HG02938 (cell line): ENCODE data around the gene CELF2.

Source experiments
- ATAC-seq: cut with Tn5 transposase; IDR thresholded peaks from one replicate; pipeline ENCODE4 v1.9.1; 2021; ENCODE audit warnings: mild to moderate bottlenecking, moderate library complexity; ENCODE audit not compliant: unreplicated experiment

CELF2 gene

GRCh38 chr10:11152801-11153200 is 135.1 kb downstream of the CELF2 start:
- no peak for ATAC-seq

- ATAC-seq = no peak
Measured at GRCh38 chr10:11153245-11153644, 135.6 kb downstream of the CELF2 start.

- no peak for ATAC-seq
Measured at GRCh38 chr10:11153766-11154165, 136.1 kb downstream of the CELF2 start.

- ATAC-seq = no peak
Measured at GRCh38 chr10:11154333-11154732, 136.7 kb downstream of the CELF2 start.

GRCh38 chr10:11154849-11155498 is 137.3 kb downstream of the CELF2 start:
- no peak for ATAC-seq

- no peak for ATAC-seq
Measured at GRCh38 chr10:11156480-11156879, 138.8 kb downstream of the CELF2 start.

- ATAC-seq = no peak
Measured at GRCh38 chr10:11157292-11158076, 139.8 kb downstream of the CELF2 start.

- no peak for ATAC-seq
Measured at GRCh38 chr10:11158080-11158479, 140.4 kb downstream of the CELF2 start.

- no peak for ATAC-seq
Measured at GRCh38 chr10:11159543-11160215, 142.0 kb downstream of the CELF2 start.

- no peak for ATAC-seq
Measured at GRCh38 chr10:11161096-11161495, 143.4 kb downstream of the CELF2 start.

GRCh38 chr10:11161910-11162309 is 144.2 kb downstream of the CELF2 start:
- ATAC-seq = no peak

- ATAC-seq = peak; percentile 59
Measured at GRCh38 chr10:11162828-11163599, 145.3 kb downstream of the CELF2 start.

- no peak for ATAC-seq
Measured at GRCh38 chr10:11163780-11164550, 146.3 kb downstream of the CELF2 start.

GRCh38 chr10:11164551-11164802 is 146.8 kb downstream of the CELF2 start:
- no peak for ATAC-seq

GRCh38 chr10:11164803-11165590 is 147.3 kb downstream of the CELF2 start:
- ATAC-seq = peak; percentile 21

GRCh38 chr10:11165591-11166543 is 148.2 kb downstream of the CELF2 start:
- peak; percentile 64 for ATAC-seq

- ATAC-seq = no peak
Measured at GRCh38 chr10:11166550-11166949, 148.9 kb downstream of the CELF2 start.

- ATAC-seq = no peak
Measured at GRCh38 chr10:11167233-11167966, 149.7 kb downstream of the CELF2 start.
